ENCODE data around the gene E2F4. TPM values are rescaled to one million over a fixed set of nuclear protein-coding genes. Genes with fewer than 3 reads are reported as not detected.

Gene E2F4
- total and polyA plus RNA-seq, 9 of the 15 experiments (the other 6 are each of a cell fraction or from before 2014, with no cell fraction given): 9.7 to 139 (median 106) TPM

- TF ChIP-seq KAT7 (CRISPR knock-in tag; IDR thresholded peaks at IDR 0.05; ENCODE audit: borderline replicate concordance) (no peak; the same call in 1 of the 2 replicates), RBFOX2 (IDR thresholded peaks at IDR 0.05; ENCODE audit: low read depth, low read length) (peak; percentile 91), ZNF431 (CRISPR knock-in tag; IDR thresholded peaks at IDR 0.05) (no peak), E2F8 (IDR thresholded peaks at IDR 0.05; ENCODE audit: low read depth, partially characterized antibody) (peak; percentile 93), CBX1 (IDR thresholded peaks at IDR 0.05; ENCODE audit: low read depth) (peak; percentile 82; the same call in 1 of the 2 replicates), ZNF449 (CRISPR knock-in tag; IDR thresholded peaks at IDR 0.05) (no peak), SIN3A (IDR thresholded peaks at IDR 0.05; ENCODE audit: borderline replicate concordance in 2 of 2, control insufficient read depth in 1 of 2, low read depth in 2 of 2, low read length in 2 of 2) (peak; percentile 29 to 46; a peak in 2 of 4 replicates), JUN (IDR thresholded peaks at IDR 0.05; ENCODE audit: borderline replicate concordance, low read depth, low read length) (no peak), JUN (CRISPR knock-in tag; IDR thresholded peaks at IDR 0.05; ENCODE audit: borderline replicate concordance) (no peak), KAT2B (IDR thresholded peaks at IDR 0.05; ENCODE audit: low read depth, low read length) (no peak), SIX5 (IDR thresholded peaks at IDR 0.05; ENCODE audit: borderline replicate concordance in 1 of 2, insufficient read depth in 1 of 2, low read depth in 1 of 2, low read length in 2 of 2) (no peak), MYC (IDR thresholded peaks at IDR 0.05; ENCODE audit: low read depth, low read length) (0 out of 2 replicates have a peak, but pooled peaks have one; percentile 45), MYC (CRISPR knock-in tag; IDR thresholded peaks at IDR 0.05; ENCODE audit: borderline replicate concordance, low read depth) (0 out of 2 replicates have a peak, but pooled peaks have one; percentile 21), ZNF740 (CRISPR knock-in tag; IDR thresholded peaks at IDR 0.05) (no peak), ZNF740 (tag; IDR thresholded peaks at IDR 0.05) (no peak), RFX7 (CRISPR knock-in tag; IDR thresholded peaks at IDR 0.05) (no peak), MTA2 (IDR thresholded peaks at IDR 0.05; ENCODE audit: low read depth) (no peak), CHD2 (IDR thresholded peaks at IDR 0.05; ENCODE audit: low read depth, low read length) (peak; percentile 87), ZNF174 (CRISPR knock-in tag; IDR thresholded peaks at IDR 0.05) (no peak), E2F4 (CRISPR knock-in tag; IDR thresholded peaks at IDR 0.05; ENCODE audit: low read depth) (peak; percentile 82; the same call in 1 of the 2 replicates)
These were observed 55.5 kb downstream of the E2F4 start, which contains the start of gene FHOD1 (continued) for GRCh38 chr16:67247192-67248072.
